RWPE1 (cell line): Measurements from ENCODE around the gene CLDN17.

Experiments used
- CTCF ChIA-PET: fragments of 350-600 bp; sonication (Branson Sonifier 250); formaldehyde crosslinking; extraction: SDS; loops from one replicate; lab custom pipeline; 2021; lab: Yijun Ruan, JAX
- POLR2A ChIA-PET: fragments of 400-600 bp; formaldehyde crosslinking; extraction: SDS; loops from one replicate; lab custom pipeline; 2020; ENCODE audit warnings: antibody characterized with exemption; ENCODE audit not compliant: low non-redundant PET; lab: Yijun Ruan, JAX
- DNase-seq: peaks from one replicate; pipeline ENCODE4 v3.0.0; 2012; ENCODE audit warnings: low spot score
- H3K27ac ChIP-seq: fragments of 450-650 bp; 2 replicates; pipeline ENCODE4 v1.5.1; 2017
- CTCF ChIP-seq: fragments of 450-650 bp; conservative IDR thresholded peaks from 2 replicates; pipeline ENCODE4 v1.5.1; 2017; ENCODE audit warnings: low read depth, mild to moderate bottlenecking

The CLDN17 gene

GRCh38 chr21:30146558-30147282 is 19.9 kb downstream of the CLDN17 start:
- TF ChIP-seq CTCF, result no peak
- CTCF ChIA-PET, result interaction anchor here (1.0 kb wide), 1 partner anchor 11 kb away, joined by 4 read pairs; no protein-coding TSS in a partner anchor
- DNase-seq, result peak; percentile 90
- POLR2A ChIA-PET, result no interaction called here
- peak overlapping the region; percentile 98 for H3K27ac ChIP-seq

GRCh38 chr21:30138483-30138882 is 28.1 kb downstream of the CLDN17 start:
- ChIA-PET POLR2A (no interaction called here), CTCF (no interaction called here)
- H3K27ac ChIP-seq, result no peak overlapping the region
- TF ChIP-seq CTCF, result no peak
- no peak for DNase-seq

GRCh38 chr21:30129246-30129645 is 37.4 kb downstream of the CLDN17 start:
- CTCF ChIA-PET, result no interaction called here
- POLR2A ChIA-PET, result no interaction called here
- no peak overlapping the region for H3K27ac ChIP-seq
- no peak for DNase-seq
- TF ChIP-seq CTCF, result no peak

GRCh38 chr21:30126576-30126975 is 40.0 kb downstream of the CLDN17 start:
- TF ChIP-seq CTCF, result peak; percentile 16; the same call in 1 of the 2 replicates
- no peak overlapping the region for H3K27ac ChIP-seq
- peak; percentile 58 for DNase-seq
- POLR2A ChIA-PET, result no interaction called here
- CTCF ChIA-PET, result interaction anchor here (0.6 kb wide), 1 partner anchor 21 kb away, joined by 3 read pairs; no protein-coding TSS in a partner anchor

GRCh38 chr21:30117631-30118030 is 49.0 kb downstream of the CLDN17 start:
- DNase-seq, result no peak
- ChIA-PET POLR2A (no interaction called here), CTCF (no interaction called here)
- H3K27ac ChIP-seq, result no peak overlapping the region
- TF ChIP-seq CTCF, result no peak

GRCh38 chr21:30116479-30116878 is 50.1 kb downstream of the CLDN17 start:
- no peak overlapping the region for H3K27ac ChIP-seq
- DNase-seq, result no peak
- TF ChIP-seq CTCF, result no peak
- ChIA-PET CTCF (interaction anchor here (0.7 kb wide), 2 partner anchors 156 to 191 kb away, joined by 3 to 4 read pairs; no protein-coding TSS in a partner anchor), POLR2A (no interaction called here)
